ENCODE results near the gene LGALS3BP. TPM values are rescaled to one million over a fixed set of nuclear protein-coding genes. Genes with fewer than 3 reads are reported as not detected.

The LGALS3BP gene
- total and polyA plus RNA-seq, 2 of the 13 experiments (the other 11 are each of a cell fraction or from before 2014, with no cell fraction given): 137 to 332 TPM

GRCh38 chr17:78986649-78987328 is 7.1 kb upstream of the LGALS3BP start (continued):
- TF ChIP-seq ZBTB10 (CRISPR knock-in tag; IDR thresholded peaks at IDR 0.05; ENCODE audit: borderline replicate concordance): no peak

GRCh38 chr17:78986048-78986648 is 6.4 kb upstream of the LGALS3BP start:
- H3K9me3 ChIP-seq (ENCODE audit: low read length): no peaks in the 10 kb centered on the region
- no peaks in the 10 kb centered on the region for H4K20me1 ChIP-seq (ENCODE audit: insufficient read depth, low read length)
- H3K27me3 ChIP-seq (ENCODE audit: control insufficient read depth in 1 of 2, insufficient read depth in 2 of 2, low read length in 2 of 2): no peaks in the 10 kb centered on the region
- H3K27ac ChIP-seq (ENCODE audit: extremely low read length, insufficient read depth, low read length): peak overlapping the region; percentile 19
- FAIRE-seq (peak; percentile 82), DNase-seq (ENCODE audit: low spot score) (peak; percentile 43), ATAC-seq (peak; percentile 82)
- H3K79me2 ChIP-seq (ENCODE audit: insufficient read depth, low read length): no peaks in the 10 kb centered on the region
- ChIA-PET POLR2A (interaction anchor here (1.1 to 1.9 kb wide), 2 partner anchors 24 to 41 kb away, joined by 4 to 11 read pairs; partner anchors contain the start of gene CANT1), CTCF (ENCODE audit: low intra/inter-chr PET ratio, low total read pairs) (interaction anchor here (1.4 kb wide), 1 partner anchor 56 kb away, joined by 5 read pairs; no protein-coding TSS in a partner anchor)
- intact Hi-C loops (cut with micrococcal nuclease; ENCODE audit: unreplicated experiment): loop anchor here (5.0 kb wide), 1 partner anchor 41 kb away; no protein-coding TSS in a partner anchor
- 31% methylated on average over 6 of the region's 6 CpGs for WGBS (ENCODE audit: low lambda C conversion rate)
- BruUV-seq (replicated peaks): no TSS peak
- in situ Hi-C loops (cut with HindIII; ENCODE audit: extremely low pct_ligation_motif_present, low pct_unique_long_range_greater_than_20kb): no loop called here
- H2AFZ ChIP-seq (ENCODE audit: low read length): peak overlapping the region; percentile 24
- H3K4me3 ChIP-seq (replicated peaks in 1 of 3; ENCODE audit: insufficient read depth in 1 of 3, low read depth in 2 of 3, low read length in 3 of 3): peak overlapping the region; percentile 46 to 61 (median 57)
- peak overlapping the region; percentile 50; the same call in 1 of the 2 replicates for H3K9ac ChIP-seq (ENCODE audit: insufficient read depth, low read depth, low read length)
- H3K36me3 ChIP-seq (replicated peaks in 1 of 2; ENCODE audit: control insufficient read depth in 1 of 2, insufficient read depth in 2 of 2, low read length in 2 of 2): peaks cover 0 to 4% of the 10 kb centered on the region in 2 experiments; a peak in 2 of 5 replicates
- H3K4me1 ChIP-seq (ENCODE audit: insufficient read depth, low read length): peaks cover 32% of the 10 kb centered on the region
- peak overlapping the region; percentile 77 for H3K4me2 ChIP-seq (ENCODE audit: low read depth, low read length)
- TF ChIP-seq ZNF646 (CRISPR knock-in tag; IDR thresholded peaks at IDR 0.05) (no peak), NR2F6 (IDR thresholded peaks at IDR 0.05) (0 out of 2 replicates have a peak, but pooled peaks have one; percentile 25), NR2F6 (CRISPR knock-in tag; IDR thresholded peaks at IDR 0.05) (no peak), ZBTB4 (CRISPR knock-in tag; IDR thresholded peaks at IDR 0.05; ENCODE audit: borderline replicate concordance) (no peak), ARNT2 (CRISPR knock-in tag; IDR thresholded peaks at IDR 0.05; ENCODE audit: low read depth) (no peak), ZMYM3 (CRISPR knock-in tag; IDR thresholded peaks at IDR 0.05) (no peak), CEBPB (IDR thresholded peaks at IDR 0.05; ENCODE audit: borderline replicate concordance, low read depth, low read length) (no peak)

All from HepG2 (cell line).